Left cardiac atrium (tissue), 4 donors: ENCODE results near the gene COL5A1. TPM values are rescaled to one million over a fixed set of nuclear protein-coding genes. Genes with fewer than 3 reads are reported as not detected.
"Not testable (repeated sequence)": the region's sequence is repeated elsewhere in the genome, so short reads cannot be mapped to it uniquely, and the experiment has no call there.

Experiments used
- ATAC-seq, 2 donors: fragments of 200-7000 bp; cut with Tn5 transposase; one replicate each; pipeline ENCODE4 v1.9.1; 2020; ENCODE audit warnings: mild to moderate bottlenecking in 2 of 2, moderate library complexity in 2 of 2
- DNase-seq: peaks from one replicate; pipeline ENCODE4 v3.0.0-alpha.2; 2020
- intact Hi-C, 2 donors: fragments of 100-400 bp; cut with DNase I; formaldehyde crosslinking; loops; one replicate each; pipeline versions ENCODE4 v1.14.1 to v1.15.1; 2022 to 2023
- total RNA-seq, 2 donors: library from RNA; stranded (reverse); fragmentation: NEBNext Ultra II Directional; extraction: Animal tissue kit (Norgen Biotek cat#: 25700); gene quantifications; one replicate each; pipeline ENCODE4 v1.2.1, GENCODE V29; 2021
- donor health status: DM: no; HTN: yes; CAD: no.
- donor health status: DM: no; HTN: yes; CAD: no; lungs with severe emphysema.
- donor health status: DM: yes; HTN: yes; CAD: no.
- donor health status: Dilated cardiomyopathy.

COL5A1 gene
- total RNA-seq, 2 donors from 2014 or later, result 29.8 to 35.2 TPM

- intact Hi-C loops, result no loop called here
- DNase-seq, result no peak
- ATAC-seq, result no peak
Observed at GRCh38 chr9:134710271-134710540, 68.6 kb downstream of the COL5A1 start.

GRCh38 chr9:134710901-134711300 lies 69.3 kb downstream of the COL5A1 start:
- intact Hi-C loops, result no loop called here
- ATAC-seq (no peak), DNase-seq (no peak)

GRCh38 chr9:134712243-134712642 lies 70.6 kb downstream of the COL5A1 start:
- ATAC-seq (no peak), DNase-seq (no peak)
- intact Hi-C loops, result no loop called here

GRCh38 chr9:134712926-134713325 lies 71.3 kb downstream of the COL5A1 start:
- intact Hi-C loops, result no loop called here
- peak in 1 of 2 donors; percentile 82 for ATAC-seq
- no peak for DNase-seq

GRCh38 chr9:134715536-134715935 lies 73.9 kb downstream of the COL5A1 start:
- ATAC-seq, intact Hi-C loops, DNase-seq: not testable (repeated sequence)

GRCh38 chr9:134716067-134716466 lies 74.5 kb downstream of the COL5A1 start:
- ATAC-seq (no peak), DNase-seq (no peak)
- intact Hi-C loops, result no loop called here

- ATAC-seq (no peak), DNase-seq (no peak)
- intact Hi-C loops, result no loop called here
Observed at GRCh38 chr9:134717056-134717455, 75.5 kb downstream of the COL5A1 start.

GRCh38 chr9:134717924-134718645 lies 76.5 kb downstream of the COL5A1 start:
- peak in 1 of 2 donors; percentile 28 for ATAC-seq
- no peak for DNase-seq
- intact Hi-C loops, result no loop called here

- no peak for ATAC-seq
- intact Hi-C loops, result no loop called here
- DNase-seq, result no peak
Observed at GRCh38 chr9:134719331-134719730, 77.7 kb downstream of the COL5A1 start.

- DNase-seq, result no peak
- ATAC-seq, result no peak
- intact Hi-C loops, result no loop called here
Observed at GRCh38 chr9:134720136-134720753, 78.6 kb downstream of the COL5A1 start.

GRCh38 chr9:134720796-134721195 lies 79.2 kb downstream of the COL5A1 start:
- ATAC-seq (no peak), DNase-seq (no peak)
- intact Hi-C loops, result no loop called here

GRCh38 chr9:134721344-134721743 lies 79.7 kb downstream of the COL5A1 start:
- no peak for DNase-seq
- no peak for ATAC-seq
- intact Hi-C loops, result no loop called here

- intact Hi-C loops, result no loop called here
- no peak for DNase-seq
- ATAC-seq, result no peak
Observed at GRCh38 chr9:134722120-134722701, 80.6 kb downstream of the COL5A1 start.

GRCh38 chr9:134723037-134723436 lies 81.4 kb downstream of the COL5A1 start:
- no peak for ATAC-seq
- intact Hi-C loops, result no loop called here
- DNase-seq, result no peak

GRCh38 chr9:134723491-134724190 lies 82.0 kb downstream of the COL5A1 start:
- intact Hi-C loops, result no loop called here
- no peak for DNase-seq
- ATAC-seq, result no peak

- peak; percentile 38 to 55 for ATAC-seq
- peak; percentile 73 for DNase-seq
- intact Hi-C loops, result no loop called here
Observed at GRCh38 chr9:134724202-134724911, 82.8 kb downstream of the COL5A1 start.

- no peak for ATAC-seq
- intact Hi-C loops, result no loop called here
- peak; percentile 16 for DNase-seq
Observed at GRCh38 chr9:134724912-134725604, 83.5 kb downstream of the COL5A1 start.

- no peak for DNase-seq
- intact Hi-C loops, result no loop called here
- no peak for ATAC-seq
Observed at GRCh38 chr9:134725605-134725940, 84.0 kb downstream of the COL5A1 start.

- intact Hi-C loops, result no loop called here
- ATAC-seq (no peak), DNase-seq (no peak)
Observed at GRCh38 chr9:134726026-134726721, 84.6 kb downstream of the COL5A1 start.
